Activated naive CD4-positive, alpha-beta T cell treated with anti-CD3 and anti-CD28 coated beads, Interleukin-2, amount 50 U/mL, for 16 hours (primary cell): ENCODE results near the gene ARAP2.
"Not testable (repeated sequence)": the region's sequence is repeated elsewhere in the genome, so short reads cannot be mapped to it uniquely, and the experiment has no call there.

Source experiments
- DNase-seq: peaks from one replicate; pipeline ENCODE4 v3.0.0-alpha.2; 2020

The ARAP2 gene

DNA sequence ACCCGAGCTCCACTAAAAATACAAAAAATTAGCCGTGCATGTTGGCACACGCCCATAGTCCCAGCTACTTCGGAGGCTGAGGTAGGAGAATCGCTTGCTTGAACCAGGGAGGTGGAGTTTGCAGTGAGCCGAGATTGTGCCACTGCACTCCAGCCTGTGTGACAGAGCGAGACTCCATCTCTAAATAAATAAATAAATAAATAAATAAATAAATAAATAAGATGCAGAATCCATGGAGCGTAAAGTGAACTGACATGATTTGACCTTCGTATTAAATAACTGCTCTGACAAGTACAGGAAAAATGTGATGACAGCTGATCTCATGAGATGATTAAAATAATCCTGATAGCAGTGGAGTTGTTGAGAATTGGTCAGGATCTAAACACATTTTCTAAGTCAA is 62.0 kb downstream of the ARAP2 start:
- not testable (repeated sequence) for DNase-seq

DNA sequence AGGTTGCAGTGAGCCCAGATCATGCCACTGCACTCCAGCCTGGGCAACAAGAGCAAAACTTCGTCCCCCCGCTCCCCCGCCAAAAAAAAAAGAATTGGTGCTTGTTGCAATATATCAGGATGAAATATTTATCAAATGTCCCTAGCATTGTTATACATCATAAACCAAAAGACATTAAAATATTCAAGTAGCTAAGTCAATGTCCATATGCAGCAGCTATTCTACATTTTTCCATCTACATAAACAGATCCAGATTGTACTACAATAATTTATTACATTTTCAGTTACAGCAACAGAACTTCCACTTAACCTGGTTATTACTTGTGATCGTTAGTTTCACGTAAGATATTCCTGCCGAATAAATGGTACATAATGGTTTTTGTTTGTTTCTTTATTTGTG is 64.1 kb downstream of the ARAP2 start:
- no peak for DNase-seq

DNA sequence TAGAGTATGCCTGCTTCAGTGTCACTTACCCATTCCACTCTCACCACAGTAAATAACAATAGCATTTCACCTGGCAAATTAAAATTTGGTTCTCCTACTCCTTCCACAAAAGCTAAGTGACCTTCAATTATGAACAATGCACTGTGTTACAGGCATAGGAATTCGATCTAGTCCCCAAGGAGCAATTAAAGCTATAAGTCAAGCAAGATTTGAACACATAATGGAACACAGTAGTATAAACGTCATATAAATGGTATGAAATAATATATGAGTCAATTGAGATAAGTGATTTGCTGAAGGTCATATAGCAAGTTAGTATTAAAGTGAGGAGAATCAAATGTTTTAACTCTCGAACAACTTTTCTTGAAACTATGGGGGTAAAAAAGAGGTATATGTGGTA is 65.8 kb downstream of the ARAP2 start:
- no peak for DNase-seq

DNA sequence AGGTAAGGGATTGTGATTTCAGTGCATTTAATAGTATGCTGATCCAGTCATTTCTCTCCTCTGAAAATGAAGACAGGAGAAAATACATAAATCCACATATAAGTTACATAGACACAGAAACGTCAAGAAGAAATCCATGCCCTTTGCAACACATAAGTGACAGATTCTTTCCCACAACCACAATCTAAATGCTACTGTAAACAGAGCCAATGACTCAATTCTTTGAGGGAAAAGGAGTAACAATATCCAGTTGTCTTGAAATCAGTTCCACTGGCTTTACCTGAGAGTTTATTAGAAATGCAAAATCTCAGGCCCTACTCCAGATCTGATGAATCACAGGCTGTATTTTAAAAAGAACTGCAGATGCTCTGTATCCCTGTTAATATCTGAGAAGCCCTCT is 66.4 kb downstream of the ARAP2 start:
- DNase-seq, result no peak

DNA sequence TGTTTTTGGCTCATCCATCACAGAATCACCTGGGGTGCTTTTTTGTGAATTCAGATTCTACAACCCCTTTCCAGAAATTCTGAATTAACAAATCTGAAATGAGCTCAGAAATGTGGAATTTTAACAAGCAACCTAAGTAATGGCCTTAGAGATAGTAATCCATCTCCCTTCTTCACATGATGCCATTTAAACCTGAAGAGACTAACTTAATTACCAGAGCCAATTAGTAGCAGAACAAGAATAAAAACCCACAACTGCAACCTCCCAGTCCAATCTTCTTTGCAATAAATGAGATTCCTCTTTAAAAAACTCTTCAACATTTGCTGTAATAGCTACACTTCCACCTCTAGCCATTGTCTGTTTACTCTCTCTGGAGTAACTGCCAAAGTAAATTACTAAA is 69.7 kb downstream of the ARAP2 start:
- no peak for DNase-seq

DNA sequence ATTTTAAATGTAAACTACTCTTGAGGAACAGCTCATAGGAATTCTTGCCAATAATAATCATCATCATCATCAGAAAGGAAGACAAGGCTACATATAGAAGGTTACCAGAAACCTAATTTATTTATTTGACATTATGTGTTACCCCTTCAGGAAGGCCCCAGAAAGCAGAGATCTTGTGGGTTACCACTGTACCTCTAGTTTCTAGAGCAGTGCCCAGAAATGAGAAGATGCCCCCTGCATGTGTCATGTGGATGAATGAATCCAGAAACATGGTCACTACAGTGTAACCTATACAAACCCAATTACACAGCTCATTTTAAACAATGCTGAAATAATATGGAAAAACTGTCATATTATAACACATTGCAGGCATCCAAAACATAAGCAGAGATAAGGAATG is 70.4 kb downstream of the ARAP2 start:
- DNase-seq, result no peak

DNA sequence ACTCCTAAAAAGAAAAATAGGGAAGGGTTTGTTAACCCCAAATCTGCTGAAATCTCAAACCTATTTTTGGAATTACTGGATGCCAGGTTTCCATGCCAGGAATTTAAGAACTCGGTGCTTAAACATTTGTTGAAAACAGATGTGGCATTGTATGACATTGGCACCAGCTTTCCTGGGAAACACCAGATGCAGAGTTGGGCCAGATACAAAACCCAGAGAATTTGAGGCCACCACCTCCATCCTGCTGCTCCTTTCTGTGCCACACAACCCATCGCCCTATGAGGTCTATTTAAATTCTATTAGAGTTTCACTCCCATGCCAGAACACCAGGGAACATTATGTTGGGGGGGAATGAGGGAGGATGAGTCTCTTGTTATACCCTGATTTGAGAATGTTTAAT is 71.7 kb downstream of the ARAP2 start:
- no peak for DNase-seq

DNA sequence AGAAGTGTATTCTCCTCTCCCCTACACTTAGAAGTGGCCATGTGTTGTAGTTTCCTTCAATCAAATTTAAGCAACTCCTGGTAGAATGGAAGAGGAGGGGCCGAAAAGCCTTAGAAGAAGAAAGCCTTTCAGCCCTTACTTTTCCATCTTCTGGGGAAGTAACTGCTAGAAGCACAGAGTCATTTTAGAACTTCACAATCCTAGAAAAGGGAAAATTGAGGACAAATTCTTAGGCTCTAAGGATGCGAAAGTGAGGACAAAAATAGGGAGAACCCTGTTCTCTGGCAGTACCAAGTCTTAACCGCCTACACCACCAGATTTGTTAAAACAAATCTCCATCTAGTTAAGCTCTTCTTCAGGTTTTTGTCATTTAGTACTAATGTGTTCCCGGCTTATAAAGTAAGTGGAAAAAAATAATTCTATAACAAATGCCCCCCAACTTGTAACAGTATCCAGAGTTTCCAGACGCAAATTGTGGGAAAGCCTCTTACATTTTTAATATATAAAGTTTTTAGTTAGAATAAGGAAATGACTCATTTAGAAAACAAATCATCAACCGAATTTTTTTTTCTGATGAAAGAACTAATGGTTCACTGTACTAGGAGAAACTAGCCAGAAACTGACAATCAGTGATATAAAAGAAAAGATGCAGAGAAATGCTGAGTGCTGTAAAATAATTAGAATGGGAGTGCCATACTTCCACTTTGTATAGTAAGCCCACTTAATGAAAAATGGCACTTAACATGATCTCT is 76.0 kb downstream of the ARAP2 start:
- DNase-seq, result no peak

DNA sequence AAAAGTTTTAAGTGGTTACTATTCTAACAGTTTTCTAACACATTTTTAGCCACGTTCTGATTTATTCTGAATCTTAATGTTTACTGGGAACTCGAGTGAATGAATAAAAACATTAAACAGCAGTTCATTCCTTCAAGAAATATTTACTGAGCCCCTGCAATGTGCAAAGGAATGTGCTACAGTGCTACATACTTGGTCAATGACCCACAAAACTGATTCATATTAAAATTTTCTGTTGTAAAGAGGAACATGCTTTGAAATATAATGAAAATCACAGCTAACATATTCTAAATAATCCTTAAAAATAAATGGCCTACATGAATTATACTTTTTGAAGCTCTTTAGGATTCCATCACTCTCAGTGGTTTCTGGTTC is 78.7 kb downstream of the ARAP2 start:
- no peak for DNase-seq

DNA sequence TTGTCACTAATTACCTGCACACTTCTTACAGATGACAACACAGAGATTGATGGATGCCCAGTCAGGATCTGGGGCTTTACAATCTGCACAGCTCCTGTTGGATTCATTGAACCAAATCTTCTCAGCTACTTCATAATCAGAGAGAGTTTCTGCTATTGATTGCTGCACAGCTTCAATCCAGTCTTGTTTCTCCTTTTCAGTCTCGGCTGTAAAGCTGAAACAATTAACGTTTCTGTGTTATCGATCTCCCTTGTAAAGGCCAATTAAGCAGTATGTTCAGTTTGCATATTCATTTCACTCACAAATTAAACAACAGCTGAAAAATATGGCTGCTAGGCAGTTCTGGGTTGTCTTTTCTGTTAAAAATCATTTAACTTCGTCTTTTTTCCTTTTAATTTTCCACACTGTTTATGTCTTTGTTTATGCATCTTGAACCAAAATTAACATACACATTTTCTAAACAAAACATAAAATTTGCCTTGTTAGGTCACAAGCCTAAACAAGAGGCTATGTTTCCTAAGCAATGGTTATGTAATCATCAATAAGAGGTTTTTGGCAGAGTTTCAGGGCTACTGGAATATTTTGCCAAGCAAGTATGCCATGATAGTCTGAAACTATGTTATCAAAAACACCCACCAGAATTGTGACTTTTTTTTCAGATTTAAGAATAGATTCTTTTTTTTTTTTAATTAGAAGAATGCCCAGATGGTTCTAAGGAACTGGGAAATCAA is 79.2 kb downstream of the ARAP2 start:
- no peak for DNase-seq

DNA sequence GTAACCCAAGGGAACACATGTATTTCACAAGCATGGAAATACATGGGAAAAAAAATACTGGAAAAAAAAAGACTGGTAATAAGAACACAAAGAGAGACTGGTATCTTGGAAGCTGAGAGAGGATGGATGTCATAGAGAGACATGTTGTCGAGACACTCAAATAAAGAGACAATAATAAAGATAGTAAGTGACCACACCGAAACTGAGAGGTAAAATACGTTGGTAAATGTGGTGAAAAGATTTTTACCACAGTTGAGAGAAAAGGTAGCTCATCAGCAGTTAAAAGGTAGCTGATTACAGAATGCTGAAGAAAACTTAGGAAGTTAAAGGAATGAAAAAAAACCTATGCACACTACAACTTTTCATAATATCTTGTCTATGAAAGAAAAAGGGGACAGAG is 81.1 kb downstream of the ARAP2 start:
- DNase-seq, result no peak

DNA sequence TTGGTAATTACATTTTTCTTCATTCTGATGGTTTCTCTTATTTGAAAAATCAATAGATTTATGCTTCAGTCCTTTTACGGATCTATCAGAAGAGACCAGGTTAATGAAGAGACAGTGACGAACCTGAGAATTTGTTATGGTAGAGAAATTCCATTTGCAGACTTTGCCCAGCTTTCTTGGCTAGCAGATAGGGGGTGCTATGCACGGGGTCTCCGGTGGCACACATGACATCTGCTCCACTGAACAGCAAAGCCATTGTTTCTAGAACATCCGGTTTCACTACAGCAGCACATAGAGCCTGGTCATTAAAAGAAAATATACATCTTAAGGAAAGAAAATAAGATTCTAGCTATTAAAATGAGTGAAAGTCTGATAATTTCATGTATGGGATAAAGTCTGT is 85.1 kb downstream of the ARAP2 start:
- no peak for DNase-seq

DNA sequence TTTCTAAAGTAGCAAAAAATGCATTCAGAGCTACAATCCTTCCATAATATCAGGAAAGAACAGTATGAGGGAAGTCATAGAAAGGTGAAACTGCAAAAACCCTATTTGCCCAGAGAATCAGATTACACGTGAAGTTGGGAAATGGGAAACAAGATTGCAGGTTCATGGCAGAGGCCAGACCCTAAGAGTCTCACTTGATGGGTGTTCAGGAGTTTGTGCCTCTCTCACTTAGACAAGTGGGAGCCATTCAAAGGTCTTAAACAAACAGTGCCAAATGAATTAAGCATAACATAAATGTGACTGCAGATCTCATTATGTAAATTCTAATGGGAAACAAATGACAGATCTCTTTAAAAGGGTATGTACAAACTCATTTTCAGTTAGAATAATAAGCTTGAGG is 91.6 kb downstream of the ARAP2 start:
- DNase-seq, result no peak

DNA sequence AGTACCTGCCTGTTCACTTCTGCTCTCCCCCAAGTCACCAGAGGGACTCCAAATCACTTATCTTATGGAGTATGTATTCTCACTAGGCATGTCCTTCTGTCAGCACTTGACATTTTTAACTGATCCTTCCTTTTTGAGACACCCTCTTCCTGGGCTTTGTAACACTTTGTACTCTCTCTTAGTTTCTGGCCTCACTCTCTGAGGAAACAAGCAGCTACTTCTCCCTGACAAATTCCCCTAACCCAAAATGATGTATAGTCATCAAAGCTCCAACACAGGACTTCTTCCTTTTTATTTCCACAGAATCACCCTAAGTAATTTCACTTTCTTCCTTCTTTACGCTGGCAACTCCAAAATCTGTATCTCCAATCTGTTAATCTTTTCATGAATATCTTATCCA is 101.8 kb downstream of the ARAP2 start:
- DNase-seq, result no peak

DNA sequence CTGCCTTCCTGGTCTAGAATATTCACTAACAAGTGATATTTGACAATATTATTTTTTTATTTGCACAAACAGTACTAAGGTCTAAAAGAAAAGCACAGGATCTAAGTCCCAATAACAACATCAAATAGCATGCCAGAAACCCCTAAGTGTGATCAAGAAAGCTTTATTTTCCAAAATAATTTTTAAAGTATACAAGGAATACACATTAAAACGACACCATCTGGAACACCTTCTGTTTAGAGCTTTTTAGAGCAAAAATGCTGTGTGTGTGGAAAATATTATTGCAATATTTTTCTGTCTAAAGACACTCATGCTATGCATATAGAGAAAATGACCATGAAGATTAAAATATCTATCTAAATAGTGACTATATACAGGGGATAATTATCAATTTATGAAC is 103.1 kb downstream of the ARAP2 start:
- no peak for DNase-seq

DNA sequence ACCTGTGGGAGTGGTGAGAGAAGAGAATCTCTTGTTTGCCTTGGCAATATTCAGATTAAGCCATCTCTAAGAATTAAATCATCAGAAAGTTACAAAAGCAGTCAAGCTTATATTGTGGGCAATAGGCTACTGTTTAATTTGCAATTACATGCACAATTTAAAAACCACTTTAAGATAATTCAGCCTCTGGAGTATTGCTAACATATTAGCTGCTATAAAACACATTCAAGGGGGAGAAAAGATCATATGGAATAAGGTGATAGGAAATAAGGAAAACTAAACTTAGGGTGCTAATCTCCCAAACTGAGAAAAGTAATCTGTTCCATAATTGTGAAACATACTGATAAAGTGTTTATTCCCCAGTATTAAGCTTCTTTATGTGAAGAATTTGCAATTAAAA is 103.9 kb downstream of the ARAP2 start:
- DNase-seq, result no peak

DNA sequence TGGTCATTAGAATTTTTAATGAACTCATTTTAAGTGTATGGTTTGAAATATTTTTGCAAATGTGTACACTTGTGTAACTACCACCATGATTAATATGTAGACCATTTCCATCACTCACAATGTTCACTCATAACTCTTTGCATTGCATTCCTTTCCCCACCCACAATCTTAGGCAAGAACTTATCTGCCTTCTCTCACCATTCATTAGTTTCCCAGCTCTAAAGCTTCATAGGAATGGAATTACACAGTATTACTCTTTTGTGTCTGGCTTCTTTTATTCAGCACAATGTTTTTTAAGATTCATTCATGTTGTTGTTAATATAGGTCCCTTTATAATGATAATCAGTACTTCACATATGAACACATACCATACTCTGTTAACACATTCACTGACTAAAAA is 106.1 kb downstream of the ARAP2 start:
- DNase-seq, result no peak

DNA sequence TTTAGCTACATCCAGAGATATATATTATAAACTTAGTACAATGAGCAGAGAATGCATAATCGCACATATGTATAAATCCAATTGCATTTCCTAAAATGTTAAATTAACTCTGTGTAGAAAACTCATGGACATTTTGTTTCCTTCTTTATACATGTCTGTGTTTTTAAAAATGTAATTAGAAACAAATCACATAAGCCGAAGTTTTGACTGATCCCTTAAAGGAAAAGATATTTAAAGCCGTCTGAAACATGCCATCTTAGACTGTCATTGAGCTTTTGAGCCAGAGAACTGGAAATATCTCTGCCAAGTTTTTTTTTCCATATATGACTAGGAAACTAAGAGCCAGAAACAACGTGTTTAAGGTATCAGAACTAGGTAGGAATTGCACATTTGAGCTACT is 107.0 kb downstream of the ARAP2 start:
- DNase-seq, result no peak

DNA sequence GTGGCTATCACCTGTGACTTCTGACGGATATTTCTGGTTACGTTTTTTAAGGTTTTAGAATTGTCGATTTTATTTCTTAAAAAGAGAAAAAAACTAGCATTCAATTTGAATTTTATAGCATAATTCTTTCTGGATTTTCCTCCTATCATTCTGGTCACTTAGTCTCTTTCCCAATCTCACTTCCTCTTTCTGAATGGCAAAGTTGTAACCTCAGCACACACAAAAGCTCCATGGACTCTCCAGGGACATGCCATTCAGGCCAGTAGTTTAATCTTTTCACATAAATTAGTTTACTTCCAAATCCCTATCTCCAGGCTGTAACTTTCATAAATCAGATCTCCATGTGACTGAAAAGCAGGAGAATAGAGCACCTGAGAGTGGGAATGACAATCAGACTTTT is 110.7 kb downstream of the ARAP2 start:
- DNase-seq, result no peak

DNA sequence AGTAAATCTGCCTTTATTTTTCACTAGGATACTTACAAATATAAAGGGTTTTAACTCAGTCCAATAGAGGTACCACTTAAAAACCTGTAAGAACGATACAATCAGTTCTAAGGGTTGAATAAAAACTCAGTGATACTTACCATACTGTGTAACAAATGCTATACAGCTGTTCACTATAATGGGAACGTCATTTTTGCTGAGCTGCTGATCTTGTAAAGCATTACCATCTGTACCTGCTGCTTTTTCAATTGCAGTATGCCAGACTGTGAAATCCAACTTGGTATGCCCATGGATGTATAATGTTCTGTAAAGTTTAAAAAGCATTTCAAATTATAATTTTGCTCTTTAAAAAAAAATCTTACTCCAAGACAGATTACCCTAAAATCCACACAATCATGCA is 111.2 kb downstream of the ARAP2 start:
- DNase-seq, result no peak

DNA sequence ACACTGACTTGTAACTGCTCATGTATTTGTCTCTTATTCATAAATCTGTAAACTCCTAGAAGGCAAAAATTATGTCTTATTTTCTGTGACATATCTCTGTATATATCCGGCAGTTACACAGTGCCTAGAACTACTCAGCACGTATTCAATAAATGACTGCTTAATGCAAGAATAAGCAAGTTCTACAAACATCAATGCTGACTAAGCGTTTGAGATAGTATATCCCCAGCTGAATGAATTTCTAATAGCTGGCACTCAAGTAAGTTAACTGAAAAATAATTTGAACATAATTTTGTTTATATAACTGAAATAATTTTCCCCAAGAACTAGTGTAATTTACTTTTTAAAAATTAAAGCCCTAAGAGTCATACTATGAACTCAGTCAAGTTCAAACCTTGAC is 113.7 kb downstream of the ARAP2 start:
- no peak for DNase-seq

DNA sequence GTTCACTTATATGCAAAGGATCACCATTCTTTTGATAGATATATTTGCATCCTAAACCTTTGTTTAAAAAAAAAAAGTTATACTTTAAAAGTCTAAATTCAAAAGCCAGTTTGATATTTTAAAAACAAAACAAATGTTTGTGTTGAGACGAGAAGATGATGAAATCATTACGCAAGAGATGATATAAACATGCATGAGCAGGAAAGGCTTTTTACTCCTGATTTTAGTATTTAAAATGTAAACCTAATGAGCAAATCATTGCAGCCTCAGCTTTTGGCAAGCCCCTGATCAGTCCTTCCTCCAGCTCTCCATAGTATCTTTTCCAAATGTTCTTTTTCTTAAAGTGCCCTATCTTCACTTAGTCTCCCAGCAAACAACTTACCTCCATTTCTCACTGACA is 115.6 kb downstream of the ARAP2 start:
- DNase-seq, result no peak

DNA sequence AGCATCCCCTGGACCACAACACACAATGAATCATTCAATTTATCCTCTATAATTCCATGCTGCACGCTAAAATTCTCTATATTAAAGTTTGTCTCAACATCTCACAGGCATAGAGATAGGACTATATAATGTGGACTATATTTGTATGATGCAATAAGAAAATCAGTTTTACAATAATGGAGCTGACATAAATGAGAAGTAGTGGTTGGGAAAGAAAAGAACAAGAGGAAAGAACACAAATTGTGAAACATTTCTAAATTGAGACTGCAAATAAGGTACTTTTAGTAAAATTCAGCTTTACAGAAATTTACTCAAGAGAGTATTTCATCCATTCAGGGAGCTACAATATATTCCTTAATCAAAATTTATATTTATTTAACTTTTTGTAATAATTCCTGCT is 120.4 kb downstream of the ARAP2 start:
- no peak for DNase-seq

DNA sequence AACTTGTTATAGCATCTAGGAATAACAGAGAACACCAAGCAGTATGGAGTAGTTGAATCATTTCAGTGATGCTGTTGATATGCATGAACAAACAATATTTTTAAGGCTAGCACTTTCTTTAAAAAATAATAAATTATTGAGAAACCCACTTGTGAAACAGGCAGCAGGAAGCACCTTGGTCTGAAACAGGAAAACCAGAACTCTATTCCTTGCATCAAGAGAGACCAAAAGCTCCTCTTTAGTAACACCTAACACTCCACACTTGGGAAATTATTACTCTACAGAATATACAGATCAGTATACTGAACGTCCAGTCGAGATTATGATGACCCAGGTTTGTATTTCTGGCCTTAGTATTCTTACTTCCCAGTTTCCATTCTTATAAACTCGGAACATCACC is 129.0 kb downstream of the ARAP2 start:
- no peak for DNase-seq

DNA sequence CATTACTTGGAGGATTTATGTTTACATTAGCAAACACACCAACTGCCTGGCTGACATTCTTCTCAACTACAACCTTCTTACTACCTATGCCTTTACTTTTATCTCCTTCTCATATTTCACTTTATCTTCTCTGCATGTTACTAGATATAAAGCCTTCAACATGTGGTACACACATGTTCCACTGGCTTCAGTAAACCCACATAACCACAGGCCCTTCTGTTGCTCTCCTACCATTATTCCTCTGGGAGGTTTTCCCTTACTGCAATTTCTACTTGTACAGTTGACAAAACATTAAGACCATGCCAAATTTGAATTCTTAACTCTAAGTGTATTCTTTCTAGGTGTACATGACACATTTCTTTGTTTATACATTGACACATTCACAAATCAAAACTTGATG is 133.1 kb downstream of the ARAP2 start:
- DNase-seq, result no peak
